Vagina (tissue), 2 donors: Measurements from ENCODE around the gene NCBP2L.

Experiments
- CTCF ChIP-seq, 3 experiments: fragments of 450-650 bp in 2 of 3; fragments of 200-600 bp in 1 of 3; sonication (generic) in 1 of 3; IDR thresholded peaks; one replicate each; pipeline ENCODE4 v1.5.1; 2017 to 2019; ENCODE audit warnings: antibody characterized with exemption in 3 of 3, mild to moderate bottlenecking in 2 of 3, moderate library complexity in 2 of 3
- POLR2A ChIP-seq, 2 donors: fragments of 450-650 bp; IDR thresholded peaks; one replicate each; pipeline ENCODE4 v1.6.1; 2017; ENCODE audit warnings: antibody characterized with exemption in 2 of 2, mild to moderate bottlenecking in 2 of 2, moderate library complexity in 2 of 2

GRCh38 chrX:107730298-107730655 is 47.3 kb upstream of the NCBP2L start:
- TF ChIP-seq CTCF (IDR thresholded peaks at IDR 0.05) (no peak), POLR2A (IDR thresholded peaks at IDR 0.05) (no peak)
